NCI-H1105 treated with DMSO at 0.1 percent for 48 hours (cell line): ENCODE results near the gene PROM2.
"Not testable (repeated sequence)": the region's sequence is repeated elsewhere in the genome, so short reads cannot be mapped to it uniquely, and the experiment has no call there.

Source experiments
- DNase-seq: peaks from one replicate; lab custom pipeline; 2025; lab: John Stamatoyannopoulos, UW

Gene PROM2

GRCh38 chr2:95269036-95269680, 5.1 kb upstream of the PROM2 start:
- DNase-seq: no peak

DNA sequence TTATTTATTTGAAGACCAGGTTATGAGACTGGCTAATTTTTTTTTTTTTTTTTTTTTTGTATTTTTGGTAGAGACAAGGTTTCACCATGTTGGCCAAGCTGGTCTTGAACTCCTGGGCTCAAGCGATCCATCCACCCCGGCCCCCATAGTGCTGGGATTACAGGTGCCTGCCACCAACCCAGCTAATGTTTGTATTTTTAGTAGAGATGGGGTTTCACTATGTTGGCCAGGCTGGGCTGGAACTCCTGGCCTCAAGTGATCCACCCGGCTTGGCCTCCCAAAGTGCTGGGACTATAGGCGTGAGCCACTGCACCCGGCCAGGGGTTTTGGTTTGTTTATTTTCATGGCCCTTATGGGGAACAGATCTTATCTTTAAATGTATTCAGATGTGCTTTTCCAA, 4.5 kb upstream of the PROM2 start:
- not testable (repeated sequence) for DNase-seq

GRCh38 chr2:95270541-95271081, 3.6 kb upstream of the PROM2 start:
- DNase-seq: no peak

DNA sequence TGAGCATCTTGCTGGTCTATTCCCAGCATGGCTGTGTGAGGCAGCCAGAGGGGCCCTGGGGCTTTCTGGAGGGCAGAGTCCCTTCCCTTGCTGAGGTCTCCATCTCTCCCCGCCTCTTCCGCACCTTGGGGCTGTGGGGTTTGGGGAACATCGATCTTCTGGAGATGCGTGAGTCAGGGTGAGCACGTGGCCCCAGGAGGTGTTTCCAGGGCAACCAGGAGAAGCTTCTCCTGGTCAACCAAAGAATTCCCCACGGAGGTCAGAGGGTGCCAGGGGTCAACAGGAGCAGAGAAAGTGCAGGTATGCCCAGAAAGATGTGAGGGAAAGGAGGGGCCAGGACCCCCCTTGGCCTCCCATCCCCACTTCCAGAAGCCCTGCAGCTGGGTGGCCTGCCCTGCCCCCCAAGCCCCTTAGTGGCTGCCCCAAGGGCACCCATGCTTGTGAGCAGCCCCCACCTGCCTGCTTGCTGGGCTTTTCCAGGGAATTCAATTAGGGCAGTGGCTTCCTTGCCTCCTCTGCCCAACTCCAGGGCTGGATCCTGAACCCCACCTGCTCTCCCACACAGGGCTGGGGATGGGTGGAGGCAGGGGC, 2.8 kb upstream of the PROM2 start:
- no peak for DNase-seq

- DNase-seq: no peak
Measured at GRCh38 chr2:95272299-95272751, 1.9 kb upstream of the PROM2 start.

GRCh38 chr2:95272781-95273180, 1.5 kb upstream of the PROM2 start:
- DNase-seq: no peak

- no peak for DNase-seq
Measured at GRCh38 chr2:95273566-95274290, 521 bp upstream of the PROM2 start.

DNA sequence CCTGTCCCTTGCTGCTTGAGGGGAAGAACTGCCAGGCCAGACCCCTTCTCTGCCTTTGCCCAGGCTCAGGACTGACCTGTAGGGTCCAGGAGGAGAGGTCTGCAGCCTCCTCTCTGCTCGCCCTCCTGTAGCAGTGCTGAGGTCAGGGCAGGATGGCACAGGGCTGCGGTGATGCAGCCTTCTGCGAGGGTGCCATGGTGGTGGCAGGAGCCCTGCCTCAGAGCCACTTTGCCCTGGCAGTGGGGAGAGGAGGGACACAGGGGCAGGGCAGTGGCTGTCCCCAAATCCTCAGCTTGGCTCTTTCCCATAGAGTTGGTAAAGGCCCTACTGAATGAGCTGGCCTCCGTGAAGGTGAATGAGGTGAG, 884 bp downstream of the PROM2 start:
- no peak for DNase-seq

DNA sequence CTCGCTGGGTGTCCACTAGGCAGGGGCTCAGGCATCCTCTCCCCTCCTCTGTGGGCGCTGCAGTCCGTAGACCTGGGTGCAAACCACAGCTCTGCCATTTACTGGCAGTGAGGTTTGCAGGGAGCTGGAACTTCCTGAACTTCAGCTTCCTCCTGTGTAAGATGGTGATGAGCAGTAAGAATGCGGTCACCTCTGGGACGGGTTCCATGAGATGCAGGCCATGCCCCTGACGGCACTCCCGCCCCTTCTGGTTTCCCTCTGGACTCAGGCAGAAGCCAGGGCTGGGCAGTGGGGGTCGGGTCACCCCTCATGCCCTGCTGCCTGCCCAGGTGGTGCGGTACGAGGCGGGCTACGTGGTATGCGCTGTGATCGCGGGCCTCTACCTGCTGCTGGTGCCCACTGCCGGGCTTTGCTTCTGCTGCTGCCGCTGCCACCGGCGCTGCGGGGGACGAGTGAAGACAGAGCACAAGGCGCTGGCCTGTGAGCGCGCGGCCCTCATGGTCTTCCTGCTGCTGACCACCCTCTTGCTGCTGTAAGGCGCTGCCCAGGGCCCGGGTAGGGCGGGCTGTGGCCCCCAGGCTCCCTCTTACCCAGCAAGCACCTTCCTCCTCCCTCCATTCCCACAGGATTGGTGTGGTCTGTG, 1.5 kb downstream of the PROM2 start:
- DNase-seq: no peak

GRCh38 chr2:95276244-95276887, 2.1 kb downstream of the PROM2 start:
- DNase-seq: no peak

- no peak for DNase-seq
Measured at GRCh38 chr2:95276888-95277245, 2.6 kb downstream of the PROM2 start.

- DNase-seq: no peak
Measured at GRCh38 chr2:95277246-95277906, 3.1 kb downstream of the PROM2 start.

GRCh38 chr2:95278051-95278471, 3.8 kb downstream of the PROM2 start:
- no peak for DNase-seq

- DNase-seq: no peak
Measured at GRCh38 chr2:95278637-95279225, 4.5 kb downstream of the PROM2 start.

- DNase-seq: no peak
Measured at GRCh38 chr2:95279435-95280035, 5.3 kb downstream of the PROM2 start.

- DNase-seq: no peak
Measured at GRCh38 chr2:95281071-95281470, 6.8 kb downstream of the PROM2 start.

DNA sequence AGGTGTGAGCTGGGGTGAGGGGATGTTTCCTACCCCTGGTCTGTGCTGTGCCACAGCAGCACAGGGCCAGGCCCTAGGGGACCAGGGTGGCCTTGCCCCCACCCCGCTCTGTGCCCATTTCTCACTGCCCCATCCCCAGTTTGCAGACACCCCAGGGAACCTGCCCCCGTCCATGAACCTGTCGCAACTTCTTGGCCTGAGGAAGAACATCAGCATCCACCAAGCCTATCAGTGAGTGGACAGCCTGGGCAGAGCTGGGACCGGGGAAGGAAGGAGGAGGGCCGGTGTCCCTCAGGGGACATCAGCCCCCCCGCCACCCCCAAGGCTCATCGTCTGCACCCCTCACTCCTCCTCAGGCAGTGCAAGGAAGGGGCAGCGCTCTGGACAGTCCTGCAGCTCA, 7.5 kb downstream of the PROM2 start:
- no peak for DNase-seq

- no peak for DNase-seq
Measured at GRCh38 chr2:95282458-95282857, 8.2 kb downstream of the PROM2 start.

GRCh38 chr2:95283562-95283961, 9.3 kb downstream of the PROM2 start:
- DNase-seq: no peak

DNA sequence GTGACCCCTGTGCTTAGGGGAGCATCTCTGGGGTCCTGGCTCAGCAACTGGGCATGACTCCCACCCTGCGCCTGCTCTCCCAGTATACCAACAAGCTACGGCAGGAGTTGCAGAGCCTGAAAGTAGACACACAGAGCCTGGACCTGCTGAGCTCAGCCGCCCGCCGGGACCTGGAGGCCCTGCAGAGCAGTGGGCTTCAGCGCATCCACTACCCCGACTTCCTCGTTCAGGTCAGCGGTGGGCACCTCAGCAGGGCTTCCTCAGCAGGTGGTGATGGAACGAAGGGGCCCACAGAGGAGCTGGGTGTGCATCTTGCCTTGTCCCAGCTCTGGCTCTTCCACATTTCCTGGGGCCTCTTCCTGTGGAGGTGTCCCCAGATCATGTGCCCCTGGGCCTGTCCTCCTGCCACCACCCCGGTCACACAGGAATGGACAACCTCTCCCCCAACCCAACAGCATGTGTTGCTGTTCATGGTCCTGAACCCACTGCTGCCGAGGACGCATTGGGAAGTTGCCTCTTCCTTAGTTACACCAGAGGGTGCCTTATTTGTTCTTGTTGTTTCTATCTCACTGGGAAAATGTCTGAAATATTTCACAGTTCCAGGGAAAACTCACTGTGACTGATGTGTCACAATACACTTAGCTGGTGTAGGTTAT, 10.8 kb downstream of the PROM2 start:
- no peak for DNase-seq
